Right lobe of liver (tissue), 6 donors: ENCODE results near the gene SMARCC1. TPM values are rescaled to one million over a fixed set of nuclear protein-coding genes. Genes with fewer than 3 reads are reported as not detected.

Experiments
- ATAC-seq, 4 donors: fragments of 200-7000 bp; cut with Tn5 transposase; one replicate each; pipeline ENCODE4 v1.9.1; 2020; ENCODE audit warnings: mild to moderate bottlenecking in 4 of 4, moderate library complexity in 4 of 4
- DNase-seq, 3 donors: peaks; one replicate each; pipeline ENCODE4 v3.0.0-alpha.2; 2020
- H3K27ac ChIP-seq, 3 donors: fragments of 200-600 bp; one replicate each; pipeline ENCODE4 v1.8.0; 2022
- H3K27me3 ChIP-seq, 2 donors: fragments of 200-600 bp; one replicate each; pipeline ENCODE4 v1.8.0; 2022
- H3K36me3 ChIP-seq, 4 donors: fragments of 200-600 bp; sonication (generic) in 1 of 4; one replicate each; pipeline versions ENCODE4 v1.5.1 to v1.8.0; 2017 to 2022; ENCODE audit warnings: control low read depth in 1 of 4
- H3K4me1 ChIP-seq, 4 donors: fragments of 200-600 bp; sonication (generic) in 1 of 4; one replicate each; pipeline versions ENCODE4 v1.5.1 to v1.8.0; 2017 to 2022; ENCODE audit warnings: control low read depth in 1 of 4
- H3K4me3 ChIP-seq, 3 donors: fragments of 200-600 bp; one replicate each; pipeline ENCODE4 v1.8.0; 2022
- H3K9me3 ChIP-seq, 4 donors: fragments of 200-600 bp; sonication (generic) in 1 of 4; one replicate each; pipeline versions ENCODE4 v1.5.1 to v1.8.0; 2017 to 2022; ENCODE audit warnings: control low read depth in 1 of 4
- CTCF ChIP-seq, 4 donors: fragments of 200-600 bp in 3 of 4; fragments of 450-650 bp in 1 of 4; IDR thresholded peaks; one replicate each; pipeline versions ENCODE4 v1.5.1 to v1.8.0; 2016 to 2022; ENCODE audit warnings: antibody characterized with exemption in 4 of 4, mild to moderate bottlenecking in 2 of 4
- POLR2A ChIP-seq: fragments of 450-650 bp; IDR thresholded peaks from one replicate; pipeline ENCODE4 v1.6.1; 2017; ENCODE audit warnings: antibody characterized with exemption, mild to moderate bottlenecking
- WGBS: methylation state at CpG from one replicate; pipeline ENCODE4 v1.1.6; 2018; ENCODE audit warnings: low coverage, low lambda C conversion rate; ENCODE audit not compliant: insufficient coverage; ENCODE audit errors: missing lambda C conversion rate; 5-methylcytosine and 5-hydroxymethylcytosine counted together
- intact Hi-C, 2 donors: fragments of 100-400 bp; cut with DNase I; formaldehyde crosslinking; loops; one replicate each; pipeline versions ENCODE4 v1.11.2 to v1.14.1; 2022
- total RNA-seq, 6 experiments: library from RNA; depleted of rRNA in 2 of 6; stranded (reverse); fragments of >200 nt in 2 of 6; fragmentation: NEBNext Ultra II Directional in 3 of 6; extraction: Animal tissue kit (Norgen Biotek cat#: 25700) in 3 of 6; gene quantifications; one replicate each; pipeline versions ENCODE4 v1.1.0 to v1.2.4, GENCODE V29; 2016 to 2023
- donor health status: DM: no; HTN: yes; CAD: no.
- donor health status: DM: no; HTN: no; CAD: no.
- donor health status: DM: no; HTN: no; CAD: no.
- donor health status: DM: no; HTN: yes; CAD: no.
- donor health status: DM: no; HTN: yes; CAD: no.

The SMARCC1 gene
- total RNA-seq, 6 experiments from 2014 or later = 15.6 to 32.0 (median 24.1) TPM

- intact Hi-C loops = no loop called here
- no peak for ATAC-seq
Observed at GRCh38 chr3:47661121-47661752, 120.5 kb downstream of the SMARCC1 start.

GRCh38 chr3:47658444-47658843, 123.2 kb downstream of the SMARCC1 start:
- WGBS = 100% methylated on average over 1 of the region's 1 CpG
- Histone ChIP-seq H3K4me3 (no peak overlapping the region), H3K27ac (no peak overlapping the region), H3K27me3 (no peaks in the 10 kb centered on the region), H3K4me1 (no peaks in the 10 kb centered on the region), H3K36me3 (peaks cover 0 to 17% (median 6%) of the 10 kb centered on the region in 4 donors), H3K9me3 (no peaks in the 10 kb centered on the region)
- TF ChIP-seq POLR2A = no peak
- TF ChIP-seq CTCF (IDR thresholded peaks at IDR 0.05) = no peak
- ATAC-seq = no peak
- intact Hi-C loops = no loop called here
- DNase-seq = no peak

More at GRCh38 chr3:47661121-47661752, 120.5 kb downstream of the SMARCC1 start:
- TF ChIP-seq POLR2A = no peak
- TF ChIP-seq CTCF (IDR thresholded peaks at IDR 0.05) = no peak
- H3K36me3 ChIP-seq = peaks cover 0 to 17% (median 6%) of the 10 kb centered on the region in 4 donors
- 85% methylated on average over 5 of the region's 5 CpGs for WGBS
- H3K9me3 ChIP-seq = no peaks in the 10 kb centered on the region
- no peak overlapping the region for H3K27ac ChIP-seq
- no peaks in the 10 kb centered on the region for H3K4me1 ChIP-seq
- H3K4me3 ChIP-seq = no peak overlapping the region
- no peaks in the 10 kb centered on the region for H3K27me3 ChIP-seq
- no peak for DNase-seq

GRCh38 chr3:47652142-47652541, 129.6 kb downstream of the SMARCC1 start:
- Histone ChIP-seq H3K4me3 (no peak overlapping the region), H3K27ac (no peak overlapping the region)
- 94% methylated on average over 3 of the region's 3 CpGs for WGBS

GRCh38 chr3:47650294-47650693, 131.4 kb downstream of the SMARCC1 start:
- H3K27ac ChIP-seq = no peak overlapping the region
- intact Hi-C loops = no loop called here
- no peaks in the 10 kb centered on the region for H3K9me3 ChIP-seq
- 56% methylated on average over 1 of the region's 1 CpG for WGBS
- no peaks in the 10 kb centered on the region for H3K36me3 ChIP-seq
- H3K4me1 ChIP-seq = peaks cover 0 to 5% (median 0%) of the 10 kb centered on the region in 4 donors
- ATAC-seq = peak in 2 of 4 donors; percentile 42 to 43
- no peaks in the 10 kb centered on the region for H3K27me3 ChIP-seq
- no peak overlapping the region for H3K4me3 ChIP-seq
- no peak for DNase-seq
- TF ChIP-seq CTCF (IDR thresholded peaks at IDR 0.05) (no peak), POLR2A (no peak)

More at GRCh38 chr3:47652142-47652541, 129.6 kb downstream of the SMARCC1 start:
- DNase-seq (no peak), ATAC-seq (no peak)
- H3K9me3 ChIP-seq = no peaks in the 10 kb centered on the region
- no peaks in the 10 kb centered on the region for H3K36me3 ChIP-seq
- intact Hi-C loops = no loop called here
- H3K4me1 ChIP-seq = peaks cover 0 to 5% (median 0%) of the 10 kb centered on the region in 4 donors
- TF ChIP-seq POLR2A (no peak), CTCF (IDR thresholded peaks at IDR 0.05) (no peak)
- no peaks in the 10 kb centered on the region for H3K27me3 ChIP-seq
